Adrenal gland (tissue), 5 donors: Measurements from ENCODE around the gene CLASRP.

Experiments
- CTCF ChIP-seq, 6 experiments: fragments of 450-650 bp in 4 of 6; fragments of 200-600 bp in 2 of 6; sonication (generic) in 1 of 6; IDR thresholded peaks; 1 replicate in 5 of 6; 2 replicates in 1 of 6; pipeline versions ENCODE4 v1.5.1 to v1.8.0; 2016 to 2021; ENCODE audit warnings: antibody characterized with exemption in 6 of 6, mild to moderate bottlenecking in 2 of 6, moderate library complexity in 1 of 6
- POLR2A ChIP-seq, 2 donors: fragments of 450-650 bp; IDR thresholded peaks; one replicate each; pipeline ENCODE4 v1.6.1; 2017; ENCODE audit warnings: antibody characterized with exemption in 2 of 2, mild to moderate bottlenecking in 2 of 2, moderate library complexity in 1 of 2
- donor health status: DM: no; HTN: no; CAD: no.

GRCh38 chr19:44990459-44990858, 48.4 kb upstream of the CLASRP start:
- TF ChIP-seq CTCF (IDR thresholded peaks at IDR 0.05) (no peak), POLR2A (IDR thresholded peaks at IDR 0.05) (no peak)
